ENCODE measurements around the gene DNAJC27.

DNA sequence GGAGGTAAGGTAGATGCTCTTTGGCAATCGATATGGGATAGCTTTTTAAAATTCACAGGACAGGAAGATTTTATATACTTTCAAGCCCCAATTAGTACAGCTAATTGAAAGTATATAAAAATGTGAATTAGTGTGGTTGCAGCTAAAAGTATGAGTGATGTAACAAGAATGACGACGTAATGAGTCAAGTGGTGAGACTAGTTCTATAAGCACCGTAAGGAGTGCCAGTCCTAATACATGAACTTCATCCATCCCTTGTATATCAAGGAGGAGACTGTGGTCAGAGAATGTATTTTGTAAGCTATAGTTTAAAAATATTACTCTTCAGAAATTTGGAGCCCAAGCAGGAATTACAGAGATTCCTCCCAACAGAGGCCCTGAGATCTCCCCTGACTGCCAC is 25.8 kb downstream of the DNAJC27 start:
- TF ChIP-seq, protein P1, sequence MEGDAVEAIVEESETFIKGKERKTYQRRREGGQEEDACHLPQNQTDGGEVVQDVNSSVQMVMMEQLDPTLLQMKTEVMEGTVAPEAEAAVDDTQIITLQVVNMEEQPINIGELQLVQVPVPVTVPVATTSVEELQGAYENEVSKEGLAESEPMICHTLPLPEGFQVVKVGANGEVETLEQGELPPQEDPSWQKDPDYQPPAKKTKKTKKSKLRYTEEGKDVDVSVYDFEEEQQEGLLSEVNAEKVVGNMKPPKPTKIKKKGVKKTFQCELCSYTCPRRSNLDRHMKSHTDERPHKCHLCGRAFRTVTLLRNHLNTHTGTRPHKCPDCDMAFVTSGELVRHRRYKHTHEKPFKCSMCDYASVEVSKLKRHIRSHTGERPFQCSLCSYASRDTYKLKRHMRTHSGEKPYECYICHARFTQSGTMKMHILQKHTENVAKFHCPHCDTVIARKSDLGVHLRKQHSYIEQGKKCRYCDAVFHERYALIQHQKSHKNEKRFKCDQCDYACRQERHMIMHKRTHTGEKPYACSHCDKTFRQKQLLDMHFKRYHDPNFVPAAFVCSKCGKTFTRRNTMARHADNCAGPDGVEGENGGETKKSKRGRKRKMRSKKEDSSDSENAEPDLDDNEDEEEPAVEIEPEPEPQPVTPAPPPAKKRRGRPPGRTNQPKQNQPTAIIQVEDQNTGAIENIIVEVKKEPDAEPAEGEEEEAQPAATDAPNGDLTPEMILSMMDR (IDR thresholded peaks at IDR 0.05), result no peak
- no peak for TF ChIP-seq POLR2A (IDR thresholded peaks at IDR 0.05)
- TF ChIP-seq EP300 (IDR thresholded peaks at IDR 0.05), result no peak
- no peak for TF ChIP-seq POLR2AphosphoS5 (IDR thresholded peaks at IDR 0.05)

All from upper lobe of left lung (tissue), 4 donors.